ENCODE measurements around the gene ZNF667.
A peak's percentile ranks its signal among the peaks of the same experiment; 100 is the strongest.

ZNF667 gene

DNA sequence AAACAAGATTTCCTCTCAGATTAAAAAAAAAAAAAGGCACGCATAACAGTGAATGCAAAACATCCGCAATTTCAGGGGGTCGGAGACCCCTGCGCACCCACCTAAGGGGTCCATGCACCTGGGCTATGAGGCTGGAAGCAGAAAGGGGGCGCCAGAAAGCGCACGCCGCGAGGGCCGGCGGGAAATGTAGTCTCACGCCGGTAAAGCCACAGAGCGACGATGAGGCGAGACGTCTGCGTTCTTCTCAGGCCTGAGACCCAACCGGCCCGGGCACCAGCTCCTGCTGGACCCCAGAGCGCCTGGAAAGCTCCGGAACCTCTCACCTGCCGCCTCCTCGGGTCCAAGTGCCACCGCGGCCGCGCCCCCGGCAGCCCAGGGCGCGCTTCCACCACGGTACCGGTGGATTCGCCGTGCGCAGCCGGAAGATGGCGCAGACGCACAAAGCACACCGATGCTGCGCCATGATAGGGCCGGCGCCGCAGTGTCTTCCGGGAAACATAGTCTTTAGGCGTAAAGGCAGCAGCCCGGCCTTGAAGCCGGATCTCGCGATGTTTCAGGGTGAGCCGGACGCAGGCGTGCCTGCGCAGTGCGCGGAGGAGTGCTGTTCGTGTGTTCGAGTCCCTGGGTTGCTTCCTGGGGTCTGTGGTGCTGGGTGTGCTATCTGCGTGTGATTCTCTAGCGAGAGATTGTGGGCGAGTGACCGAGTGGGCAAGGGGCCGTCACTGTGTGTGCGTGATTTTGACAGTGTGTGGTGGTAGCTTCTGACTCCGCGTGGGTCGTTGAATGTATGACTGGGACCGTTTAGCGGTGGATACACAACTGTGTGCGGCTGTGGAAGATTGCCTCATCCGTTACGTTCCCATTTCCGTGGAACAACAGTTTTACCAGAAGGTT lies 83.8 kb downstream of the ZNF667 start, which contains the start of gene ZNF582:
Gene ZNF582 (minus strand): TSS at position 416 of the 894 bp plus-strand sequence. CDS start 1,782 bp downstream, outside the sequence.
- peak; percentile 80 for DNase-seq (ENCODE audit: low read depth, low spot score)

All from activated CD4-positive, CD25-positive, alpha-beta regulatory T cell treated with anti-CD3 and anti-CD28 coated beads, Interleukin-2, amount 50 U/mL, for 16 hours (primary cell).